Kidney glomerular epithelial cell (primary cell): Measurements from ENCODE around the gene CYP4F8.
"Not testable (repeated sequence)": the region's sequence is repeated elsewhere in the genome, so short reads cannot be mapped to it uniquely, and the experiment has no call there.

Experiments used
- DNase-seq: peaks from one replicate; lab custom pipeline; 2025; lab: John Stamatoyannopoulos, UW

The CYP4F8 gene, protein sequence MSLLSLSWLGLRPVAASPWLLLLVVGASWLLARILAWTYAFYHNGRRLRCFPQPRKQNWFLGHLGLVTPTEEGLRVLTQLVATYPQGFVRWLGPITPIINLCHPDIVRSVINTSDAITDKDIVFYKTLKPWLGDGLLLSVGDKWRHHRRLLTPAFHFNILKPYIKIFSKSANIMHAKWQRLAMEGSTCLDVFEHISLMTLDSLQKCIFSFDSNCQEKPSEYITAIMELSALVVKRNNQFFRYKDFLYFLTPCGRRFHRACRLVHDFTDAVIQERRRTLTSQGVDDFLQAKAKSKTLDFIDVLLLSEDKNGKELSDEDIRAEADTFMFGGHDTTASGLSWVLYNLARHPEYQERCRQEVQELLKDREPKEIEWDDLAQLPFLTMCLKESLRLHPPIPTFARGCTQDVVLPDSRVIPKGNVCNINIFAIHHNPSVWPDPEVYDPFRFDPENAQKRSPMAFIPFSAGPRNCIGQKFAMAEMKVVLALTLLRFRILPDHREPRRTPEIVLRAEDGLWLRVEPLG

DNA sequence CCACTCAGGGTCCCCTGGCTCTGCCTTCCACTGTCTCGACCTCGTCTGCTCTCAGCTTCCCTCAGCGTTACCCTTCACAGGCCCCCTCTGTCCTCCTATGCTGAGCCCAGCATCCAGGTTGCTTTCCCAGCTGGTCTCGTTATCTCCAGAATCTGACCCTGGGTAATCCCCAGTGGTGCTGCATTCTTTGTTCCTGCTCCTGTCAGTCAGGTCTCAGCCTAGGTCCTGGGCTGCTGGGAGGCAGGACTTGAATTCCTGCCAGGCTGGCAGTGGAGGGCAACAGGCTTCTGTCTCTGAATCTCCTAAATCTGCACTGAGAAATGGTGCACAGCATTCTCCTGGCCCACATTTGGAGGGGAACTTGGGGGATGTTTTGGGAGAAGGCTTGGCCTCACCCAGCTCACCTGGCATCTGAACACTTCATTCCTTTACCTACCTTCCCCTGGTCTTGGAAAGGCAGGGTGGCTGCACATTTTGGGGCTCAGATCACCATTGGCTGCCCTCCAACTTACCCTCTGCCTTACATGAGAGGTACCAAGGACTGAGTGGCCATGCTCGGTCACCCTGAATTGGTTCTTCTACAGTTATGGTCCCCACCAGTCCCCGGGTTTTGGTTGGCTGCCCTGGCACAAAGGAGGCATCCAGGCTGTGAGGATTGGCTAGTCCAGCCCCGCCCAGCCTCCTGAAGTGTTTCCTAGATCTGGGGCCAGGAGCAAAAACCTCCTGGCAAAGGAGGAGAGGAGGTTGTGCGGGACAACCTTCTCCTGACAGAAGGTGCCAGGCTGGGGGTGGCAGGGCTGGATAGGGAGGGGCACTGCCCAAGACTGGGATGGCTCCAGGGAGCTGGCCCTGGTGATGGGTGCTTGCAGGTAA lies at the start of gene CYP4F8:
TSS of gene CYP4F8 (plus strand) at position 712 of the 873 bp plus-strand sequence. CDS start 399 bp downstream, outside the sequence.
- DNase-seq, result no peak

DNA sequence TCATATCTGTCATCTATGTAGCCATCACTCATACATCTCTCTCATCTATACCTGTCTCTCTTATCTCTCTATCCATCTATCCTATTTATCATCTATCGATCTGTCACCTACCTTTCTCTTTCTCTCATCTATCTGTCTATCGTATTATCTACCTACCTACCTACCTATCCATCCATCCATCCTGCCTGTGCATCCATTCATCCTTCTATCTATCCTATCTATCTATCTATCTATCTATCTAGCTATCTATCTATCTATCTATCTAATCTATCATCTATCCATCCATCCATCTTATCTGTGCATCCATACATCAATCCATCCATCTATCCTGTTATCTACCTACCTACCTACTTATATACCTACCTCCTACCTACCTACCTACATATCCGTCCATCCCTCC lies 44.6 kb upstream of the CYP4F8 start:
- no peak for DNase-seq

DNA sequence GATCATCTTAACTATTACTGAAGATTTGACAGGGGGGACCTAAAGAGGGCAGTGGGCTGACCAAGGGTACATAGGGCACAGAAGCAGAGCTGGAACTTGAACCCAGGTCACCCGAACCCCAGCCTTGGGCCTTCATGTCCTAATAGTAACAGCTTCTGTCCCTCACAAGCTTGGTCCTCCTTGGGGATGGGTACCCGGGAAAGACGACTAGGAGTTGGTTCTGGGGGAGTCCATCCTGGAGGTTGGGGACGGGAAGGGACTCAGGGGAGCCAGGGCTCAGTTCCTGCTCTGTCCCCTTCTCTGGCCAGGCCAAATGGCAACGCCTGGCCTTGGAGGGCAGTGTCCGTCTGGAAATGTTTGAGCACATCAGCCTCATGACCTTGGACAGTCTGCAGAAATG lies 39.6 kb upstream of the CYP4F8 start:
- DNase-seq, result no peak

DNA sequence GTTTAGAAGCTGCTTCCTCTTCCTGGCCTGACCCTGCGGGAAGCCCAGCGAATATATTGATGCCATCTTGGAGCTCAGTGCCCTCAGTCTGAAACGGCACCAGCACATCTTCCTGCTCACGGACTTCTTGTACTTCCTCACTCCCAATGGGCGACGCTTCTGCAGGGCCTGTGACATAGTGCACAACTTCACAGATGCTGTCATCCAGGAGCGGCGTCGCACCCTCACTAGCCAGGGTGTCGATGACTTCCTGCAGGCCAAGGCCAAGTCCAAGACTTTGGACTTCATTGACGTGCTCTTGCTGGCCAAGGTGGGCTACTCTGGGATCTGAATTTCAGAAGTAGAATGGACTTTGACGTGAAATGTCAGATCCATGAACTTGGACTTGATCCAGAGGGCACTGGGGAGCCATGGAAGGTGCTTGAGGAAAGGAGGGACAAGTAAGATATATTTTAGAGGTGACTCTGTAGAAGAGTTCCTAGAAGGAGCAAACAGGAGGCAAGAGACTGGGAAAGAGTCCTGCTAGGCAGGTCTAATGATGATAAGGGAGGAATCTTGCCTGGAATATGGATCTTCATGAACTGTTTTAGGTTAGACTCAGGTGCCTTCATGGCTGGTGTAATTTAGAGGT lies 38.4 kb upstream of the CYP4F8 start:
- DNase-seq, result no peak

DNA sequence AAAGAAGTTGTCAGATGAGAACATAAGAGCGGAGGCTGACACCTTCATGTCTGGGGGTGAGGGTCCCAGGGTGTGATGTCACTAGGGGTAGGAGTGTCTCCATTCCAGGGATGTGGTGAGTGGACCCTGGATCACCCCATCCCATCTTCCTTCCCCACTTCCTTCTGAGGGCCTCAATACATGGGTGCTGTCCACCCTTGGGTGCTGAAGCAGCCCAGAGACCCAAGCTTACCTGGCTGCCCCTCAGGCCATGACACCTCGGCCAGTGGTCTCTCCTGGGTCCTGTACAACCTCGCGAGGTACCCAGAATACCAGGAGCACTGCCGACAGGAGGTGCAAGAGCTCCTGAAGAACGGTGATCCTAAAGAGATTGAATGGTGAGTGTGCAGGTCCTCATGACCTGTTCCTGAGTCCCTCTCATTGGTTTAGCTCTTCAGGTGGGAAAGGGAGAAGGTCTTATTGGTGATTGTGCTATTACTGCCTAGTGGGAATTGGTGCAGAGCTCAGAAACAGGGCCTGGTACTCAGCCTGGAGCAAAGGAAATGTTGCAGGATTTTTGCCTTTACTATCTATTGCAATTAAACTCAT lies 37.7 kb upstream of the CYP4F8 start:
- DNase-seq, result no peak

DNA sequence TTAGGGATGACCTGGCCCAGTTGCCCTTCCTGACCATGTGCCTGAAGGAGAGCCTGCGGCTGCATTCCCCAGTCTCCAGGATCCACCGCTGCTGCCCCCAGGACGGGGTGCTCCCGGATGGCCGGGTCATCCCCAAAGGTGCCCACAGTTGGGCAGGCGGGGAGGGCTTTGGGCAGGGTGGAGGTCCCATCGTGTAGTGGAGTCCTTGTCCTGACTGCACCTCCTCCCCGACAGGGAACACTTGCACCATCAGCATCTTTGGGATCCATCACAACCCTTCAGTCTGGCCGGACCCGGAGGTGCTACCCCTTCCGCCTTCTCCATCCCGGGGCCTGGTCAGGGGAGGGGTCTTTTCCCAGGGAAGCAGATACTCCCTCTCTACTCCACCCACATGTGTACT lies 31.7 kb upstream of the CYP4F8 start:
- DNase-seq, result no peak

DNA sequence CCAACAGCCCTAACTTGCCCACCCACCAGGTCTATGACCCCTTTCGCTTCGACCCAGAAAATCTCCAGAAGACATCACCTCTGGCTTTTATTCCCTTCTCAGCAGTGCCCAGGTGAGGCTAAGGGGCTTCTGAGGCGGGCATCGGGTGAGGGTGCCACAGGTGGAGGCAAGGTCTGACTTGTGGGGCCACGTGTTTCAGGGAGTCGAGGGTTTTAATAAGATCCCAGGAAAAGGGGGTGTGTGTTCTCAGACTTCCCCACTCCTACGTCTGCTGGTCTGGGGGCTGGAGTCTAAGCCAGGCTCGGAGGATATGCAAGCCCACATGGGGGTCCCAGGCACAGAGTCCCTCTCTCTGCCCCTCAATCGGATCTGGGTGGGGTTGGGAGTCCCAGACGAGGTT lies 30.9 kb upstream of the CYP4F8 start:
- DNase-seq, result no peak

DNA sequence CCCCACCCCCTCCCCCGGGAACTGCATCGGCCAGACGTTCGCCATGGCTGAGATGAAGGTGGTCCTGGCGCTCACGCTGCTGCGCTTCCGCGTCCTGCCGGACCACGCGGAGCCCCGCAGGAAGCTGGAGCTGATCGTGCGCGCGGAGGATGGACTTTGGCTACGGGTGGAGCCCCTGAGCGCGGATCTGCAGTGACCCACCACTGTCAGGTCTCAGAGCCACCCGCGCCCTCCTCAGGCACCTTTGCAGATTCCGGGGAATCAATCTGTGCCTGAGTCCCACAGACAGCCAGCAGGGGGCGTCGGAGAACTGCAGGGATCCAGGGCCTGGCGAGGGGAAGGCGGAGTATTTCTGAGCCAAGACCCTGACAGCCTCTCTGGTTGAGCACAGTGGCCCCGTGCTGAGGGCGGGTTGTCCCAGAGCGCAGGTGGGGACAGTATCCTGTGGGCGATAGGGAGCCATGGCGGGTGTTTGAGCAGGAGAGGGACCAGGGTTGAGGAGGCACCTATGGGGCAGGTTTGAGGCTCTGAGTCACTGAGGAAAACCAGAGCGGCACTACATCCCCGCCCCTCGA lies 30.4 kb upstream of the CYP4F8 start:
- DNase-seq, result peak; percentile 38

DNA sequence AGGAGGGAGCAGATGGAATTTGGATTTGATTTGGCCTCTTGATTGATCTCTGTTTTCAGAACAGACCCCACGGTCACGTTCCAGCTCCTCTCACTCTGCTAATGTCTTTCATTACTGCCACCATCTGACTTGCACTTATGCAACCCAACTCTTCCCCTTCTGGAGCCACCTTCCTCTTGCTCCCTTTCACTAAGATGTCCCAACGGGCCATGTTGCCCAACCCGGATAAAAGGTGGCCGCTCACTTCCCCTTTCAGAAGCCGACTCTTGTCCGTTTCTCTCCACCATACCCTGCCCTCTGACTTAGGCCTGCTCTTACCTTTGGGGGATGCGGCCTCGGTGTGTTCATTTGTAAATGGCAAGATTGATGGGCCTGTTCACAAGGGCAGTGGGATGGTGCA lies 27.4 kb upstream of the CYP4F8 start:
- no peak for DNase-seq

DNA sequence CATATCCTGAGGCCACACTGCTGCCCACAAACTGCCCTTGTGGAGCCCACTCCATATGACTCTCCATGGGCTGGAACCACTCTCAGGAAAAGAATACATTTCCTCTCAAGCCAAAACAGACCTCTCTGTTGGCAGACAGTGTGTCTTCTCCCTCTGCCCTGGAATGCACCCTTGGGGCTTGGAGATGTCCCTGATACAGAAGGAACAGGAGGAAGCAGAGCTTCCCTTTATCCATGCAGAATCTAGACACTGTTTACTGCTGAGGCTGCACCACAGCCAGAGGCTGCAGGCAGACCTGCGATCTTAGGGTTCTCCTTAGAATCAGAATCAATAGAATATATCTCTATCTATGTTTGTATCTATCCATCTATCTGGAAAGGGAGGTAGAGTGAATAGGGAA lies 26.8 kb upstream of the CYP4F8 start:
- DNase-seq, result no peak

DNA sequence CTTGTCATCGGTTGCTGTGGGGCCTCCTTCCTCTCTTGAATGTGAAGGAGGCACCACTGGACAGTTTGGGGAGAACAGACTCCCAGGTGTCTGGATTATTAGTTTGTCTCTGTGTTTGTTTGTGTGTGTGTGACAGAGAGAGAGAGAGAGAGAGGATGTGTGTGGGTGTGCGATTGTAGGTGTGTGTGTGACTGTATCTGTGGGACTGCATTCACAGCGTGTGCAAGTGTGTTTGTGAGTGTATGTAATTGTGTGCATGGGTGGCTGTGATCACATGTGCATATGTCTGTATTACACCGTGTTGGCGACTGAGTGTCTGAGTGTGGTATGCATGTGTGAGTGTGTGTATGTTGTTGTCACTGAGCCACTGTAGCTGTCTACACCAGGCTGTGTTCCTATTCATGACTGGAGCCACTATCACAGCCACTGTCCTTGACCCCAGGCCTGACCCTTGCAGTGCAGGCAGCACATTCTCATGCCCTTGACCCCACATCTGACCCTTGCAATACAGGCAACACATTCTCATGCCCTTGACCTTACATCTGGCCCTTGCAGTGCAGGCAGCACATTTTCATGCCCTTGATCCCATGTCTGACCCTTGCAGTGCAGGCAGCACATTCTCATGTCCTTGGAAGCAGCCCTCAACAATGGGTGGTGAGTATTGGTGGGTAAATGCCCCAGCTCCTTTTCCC lies 25.1 kb upstream of the CYP4F8 start:
- DNase-seq, result no peak

DNA sequence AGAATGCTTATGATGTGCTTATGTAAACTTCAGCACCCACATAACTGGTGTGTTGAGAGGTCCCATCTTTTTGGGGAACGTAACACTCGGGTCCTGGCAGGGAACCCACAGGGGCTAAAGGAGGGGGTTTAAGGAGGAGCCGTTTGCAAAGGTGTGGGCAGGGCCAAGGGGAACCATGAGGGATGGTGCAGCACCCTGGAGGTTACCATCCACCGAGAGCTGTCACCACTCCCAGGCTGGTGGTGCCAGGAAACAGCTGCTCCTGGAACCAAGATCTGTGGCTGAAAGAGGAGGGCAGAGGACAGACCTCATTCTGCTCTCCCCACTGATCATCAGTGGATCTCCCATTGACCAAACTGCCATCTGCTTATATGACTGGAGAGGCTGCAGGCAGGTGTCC lies 23.2 kb upstream of the CYP4F8 start:
- no peak for DNase-seq

DNA sequence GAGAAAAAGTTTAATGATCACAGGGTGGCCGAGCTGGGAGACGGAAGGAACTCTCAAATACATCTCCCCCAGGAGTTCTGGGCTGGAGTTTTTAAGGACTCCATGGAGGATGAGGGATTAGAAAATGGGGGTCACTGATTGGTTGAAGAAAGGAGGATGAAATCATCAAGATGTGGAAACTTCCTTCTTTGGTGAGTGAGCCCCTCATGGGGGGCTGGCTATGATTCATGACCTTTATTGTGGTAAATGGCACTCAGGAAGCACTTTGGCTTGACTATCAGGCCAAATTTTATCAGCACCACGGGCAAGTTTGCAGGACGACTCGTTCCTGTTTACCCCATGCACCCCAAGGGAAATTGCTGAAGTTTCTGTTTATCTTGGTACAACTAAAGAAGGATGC lies 22.5 kb upstream of the CYP4F8 start:
- DNase-seq, result not testable (repeated sequence)

DNA sequence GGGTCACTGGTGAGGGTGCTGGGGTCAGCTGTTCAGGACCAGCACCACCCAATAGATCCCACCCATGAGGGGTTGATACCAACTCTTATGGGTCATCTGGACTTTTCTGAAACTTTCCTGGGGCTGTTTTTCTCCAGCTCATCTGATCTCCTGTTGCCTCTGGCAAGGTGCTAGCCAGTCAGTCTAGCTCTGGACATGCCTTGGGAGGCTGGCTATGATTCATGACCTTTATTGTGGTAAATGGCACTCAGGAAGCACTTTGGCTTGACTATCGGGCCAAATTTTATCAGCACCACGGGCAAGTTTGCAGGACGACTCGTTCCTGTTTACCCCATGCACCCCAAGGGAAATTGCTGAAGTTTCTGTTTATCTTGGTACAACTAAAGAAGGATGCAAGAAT lies 21.3 kb upstream of the CYP4F8 start:
- not testable (repeated sequence) for DNase-seq

DNA sequence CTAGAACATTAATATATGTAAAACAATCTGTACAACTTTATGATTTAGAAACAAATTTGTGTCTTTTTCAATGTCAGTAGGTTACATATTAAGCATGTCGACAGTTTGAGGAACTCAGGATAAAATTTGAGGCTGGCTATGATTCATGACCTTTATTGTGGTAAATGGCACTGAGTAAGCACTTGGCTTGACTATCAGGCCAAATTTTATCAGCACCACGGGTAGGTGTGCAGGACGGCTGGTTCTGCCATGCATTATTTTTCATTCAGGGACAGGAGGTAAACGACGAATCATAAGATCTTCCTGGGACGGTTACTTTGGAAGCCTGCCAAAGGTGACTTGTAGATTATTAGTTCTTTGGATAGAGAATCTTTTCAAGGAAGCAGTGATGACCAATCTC lies 19.9 kb upstream of the CYP4F8 start:
- no peak for DNase-seq

DNA sequence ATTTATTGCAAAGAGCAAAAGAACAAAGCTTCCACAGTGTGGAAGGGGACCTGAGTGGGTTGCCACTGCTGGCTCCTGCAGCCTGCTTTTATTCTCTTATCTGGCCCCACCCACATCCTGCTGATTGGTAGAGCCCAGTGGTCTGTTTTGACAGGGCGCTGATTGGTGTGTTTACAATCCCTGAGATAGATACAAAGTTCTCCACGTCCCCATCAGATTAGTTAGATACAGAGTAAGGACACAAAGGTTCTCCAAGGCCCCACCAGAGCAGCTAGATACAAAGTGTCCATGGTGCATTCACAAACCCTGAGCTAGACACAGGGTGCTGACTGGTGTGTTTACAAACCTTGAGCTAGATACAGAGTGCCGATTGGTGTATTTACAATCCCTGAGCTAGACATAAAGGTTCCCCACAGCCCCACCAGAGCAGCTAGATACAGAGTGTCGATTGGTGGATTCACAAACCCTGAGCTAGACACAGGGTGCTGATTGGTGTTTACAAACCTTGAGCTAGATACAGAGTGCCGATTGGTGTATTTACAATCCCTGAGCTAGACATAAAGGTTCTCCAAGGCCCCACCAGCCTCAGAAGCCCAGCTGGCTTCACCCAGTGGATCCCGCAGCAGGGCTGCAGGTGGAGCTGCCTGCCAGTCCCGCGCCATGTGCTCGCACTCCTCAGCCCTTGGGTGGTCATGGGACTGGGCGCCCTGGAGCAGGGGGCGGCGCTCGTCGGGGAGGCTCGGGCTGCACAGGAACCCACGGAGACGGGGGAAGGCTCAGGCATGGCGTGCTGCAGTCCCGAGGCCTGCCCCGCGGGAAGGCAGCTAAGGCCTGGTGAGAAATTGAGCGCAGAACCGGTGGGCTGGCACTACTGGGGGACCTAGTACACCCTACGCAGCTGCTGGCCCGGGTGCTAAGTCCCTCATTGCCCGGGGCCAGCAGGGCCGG lies 6.8 kb upstream of the CYP4F8 start:
- not testable (repeated sequence) for DNase-seq

DNA sequence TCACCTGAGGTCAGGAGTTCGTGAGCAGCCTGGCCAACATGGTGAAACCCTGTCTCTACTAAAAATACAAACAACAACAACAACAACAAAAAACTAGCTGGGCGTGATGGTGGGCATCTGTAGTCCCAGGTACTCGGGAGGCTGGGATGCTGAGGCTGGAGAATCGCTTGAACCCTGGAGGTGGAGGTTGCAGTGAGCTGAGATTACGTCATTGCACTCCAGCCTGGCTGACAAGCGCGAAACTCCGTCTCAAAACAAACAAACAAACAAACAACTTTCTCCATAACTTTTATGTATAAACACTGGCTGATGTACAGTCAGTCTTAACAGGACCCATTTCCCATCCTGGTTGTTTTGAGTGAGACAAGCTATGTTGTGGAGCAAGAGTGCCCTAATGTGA lies 5.8 kb upstream of the CYP4F8 start:
- DNase-seq, result no peak

DNA sequence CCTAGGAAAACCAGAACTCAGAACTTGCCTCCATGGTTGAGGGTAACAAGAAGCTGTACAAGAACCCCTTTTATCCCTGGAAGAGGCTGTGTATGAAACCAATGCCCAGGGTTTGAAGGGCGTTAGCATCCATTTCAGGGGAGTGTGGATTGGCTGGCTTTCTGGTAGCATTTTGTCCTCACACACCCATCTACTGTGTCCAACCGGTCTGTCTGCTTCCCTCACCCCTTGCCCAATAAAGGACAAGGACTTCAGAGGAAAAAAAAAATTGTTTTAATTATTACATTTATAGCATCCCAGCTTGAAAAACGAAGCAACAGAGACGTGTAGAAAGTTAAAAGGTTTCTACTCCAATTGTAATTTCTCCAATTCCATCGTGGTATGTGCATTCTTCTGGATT lies 2.7 kb upstream of the CYP4F8 start:
- no peak for DNase-seq

DNA sequence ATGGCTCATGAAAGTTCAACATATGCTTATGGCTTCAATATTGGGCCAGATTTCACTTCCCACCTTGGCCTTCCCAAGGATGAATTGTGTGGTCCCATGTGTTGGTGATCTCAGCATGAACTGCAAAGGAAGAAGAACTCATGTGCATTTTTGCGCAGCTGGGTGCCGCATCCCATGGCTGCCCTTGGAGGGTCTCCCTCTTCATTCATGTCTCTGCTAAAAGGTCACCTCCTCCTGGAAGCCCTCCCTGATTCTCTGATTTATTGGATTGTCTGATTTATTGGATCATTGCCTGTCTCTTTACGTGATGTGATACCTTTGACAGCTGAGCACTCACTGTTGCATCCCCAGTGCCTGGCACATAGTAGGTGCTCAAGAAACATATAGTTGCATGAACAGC lies 1.7 kb upstream of the CYP4F8 start:
- no peak for DNase-seq

DNA sequence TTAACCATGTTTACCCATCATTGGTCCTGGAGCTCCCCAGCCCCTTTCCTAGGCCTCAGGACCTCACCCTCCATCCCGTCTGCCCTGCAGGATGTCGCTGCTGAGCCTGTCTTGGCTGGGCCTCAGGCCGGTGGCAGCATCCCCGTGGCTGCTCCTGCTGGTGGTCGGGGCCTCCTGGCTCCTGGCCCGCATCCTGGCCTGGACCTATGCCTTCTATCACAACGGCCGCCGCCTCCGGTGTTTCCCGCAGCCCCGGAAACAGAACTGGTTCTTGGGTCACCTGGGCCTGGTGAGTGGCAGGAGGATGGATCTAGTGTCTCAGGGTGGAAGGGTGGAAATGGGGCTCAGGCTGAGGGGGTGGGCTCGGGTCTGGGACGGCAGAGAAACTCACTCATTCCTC lies 508 bp downstream of the CYP4F8 start:
- no peak for DNase-seq
